ENCODE data around the gene WDR45B.

Gene WDR45B

GRCh38 chr17:82648165-82648668 is at the start of gene WDR45B:
Gene WDR45B (minus strand): TSS chr17:82648444. CDS start chr17:82648340, 104 bp downstream.
- DNase-seq, result peak; percentile 89

GRCh38 chr17:82697808-82698064 is 49.5 kb upstream of the WDR45B start:
- DNase-seq, result no peak

GRCh38 chr17:82696916-82697807 is 48.9 kb upstream of the WDR45B start:
- DNase-seq, result peak; percentile 4

GRCh38 chr17:82696259-82696658 is 48.0 kb upstream of the WDR45B start:
- DNase-seq, result no peak

GRCh38 chr17:82694647-82695046 is 46.4 kb upstream of the WDR45B start:
- DNase-seq, result no peak

GRCh38 chr17:82693168-82693867 is 45.1 kb upstream of the WDR45B start:
- DNase-seq, result no peak

GRCh38 chr17:82692268-82692667 is 44.0 kb upstream of the WDR45B start:
- DNase-seq, result no peak

GRCh38 chr17:82691714-82692113 is 43.5 kb upstream of the WDR45B start:
- no peak for DNase-seq

GRCh38 chr17:82690786-82691489 is 42.7 kb upstream of the WDR45B start:
- DNase-seq, result no peak

GRCh38 chr17:82689077-82689476 is 40.8 kb upstream of the WDR45B start:
- no peak for DNase-seq

- DNase-seq, result peak; percentile 1
These were observed 39.6 kb upstream of the WDR45B start for GRCh38 chr17:82687871-82688270.

GRCh38 chr17:82687375-82687861 is 39.2 kb upstream of the WDR45B start:
- DNase-seq, result peak; percentile 74

- DNase-seq, result no peak
These were observed 38.4 kb upstream of the WDR45B start for GRCh38 chr17:82686366-82687324.

GRCh38 chr17:82685291-82685690 is 37.0 kb upstream of the WDR45B start:
- no peak for DNase-seq

GRCh38 chr17:82684228-82684841 is 36.1 kb upstream of the WDR45B start:
- DNase-seq, result peak; percentile 50

GRCh38 chr17:82683534-82683933 is 35.3 kb upstream of the WDR45B start:
- DNase-seq, result no peak

GRCh38 chr17:82681547-82681946 is 33.3 kb upstream of the WDR45B start:
- no peak for DNase-seq

GRCh38 chr17:82679586-82680465 is 31.6 kb upstream of the WDR45B start:
- DNase-seq, result no peak

GRCh38 chr17:82678265-82678891 is 30.1 kb upstream of the WDR45B start:
- no peak for DNase-seq

- no peak for DNase-seq
These were observed 29.2 kb upstream of the WDR45B start for GRCh38 chr17:82677353-82677925.

Measured in kidney glomerular epithelial cell (primary cell).